Loucy (cell line): Measurements from ENCODE around the gene NKIRAS1.

Experiments
- H2AFZ ChIP-seq: fragments of 200-600 bp; sonication (generic); 2 replicates; pipeline ENCODE4 v1.6.0; 2016; ENCODE audit warnings: antibody characterized with exemption, mild to moderate bottlenecking, low read length, moderate library complexity
- H3F3A ChIP-seq: fragments of 200-600 bp; 2 replicates; pipeline ENCODE4 v1.6.0; 2016; ENCODE audit warnings: antibody characterized with exemption, low read depth, mild to moderate bottlenecking
- H3K27me3 ChIP-seq: fragments of 200-600 bp; sonication (generic); 2 replicates; pipeline ENCODE4 v1.6.1; 2014; ENCODE audit warnings: low read length, mild to moderate bottlenecking; ENCODE audit not compliant: insufficient read depth, poor library complexity, severe bottlenecking
- H3K36me3 ChIP-seq: fragments of 200-600 bp; sonication (generic); 2 replicates; pipeline ENCODE4 v1.6.1; 2016; ENCODE audit warnings: low read length; ENCODE audit not compliant: insufficient read depth
- H3K4me1 ChIP-seq: fragments of 200-600 bp; sonication (generic); 2 replicates; pipeline ENCODE4 v1.5.1; 2014; ENCODE audit warnings: low read length, mild to moderate bottlenecking; ENCODE audit not compliant: insufficient read depth, poor library complexity, severe bottlenecking
- H3K4me2 ChIP-seq: fragments of 200-600 bp; sonication (generic); 2 replicates; pipeline ENCODE4 v1.6.0; 2014; ENCODE audit warnings: antibody characterized with exemption, low read length, low read depth, mild to moderate bottlenecking; ENCODE audit not compliant: poor library complexity, severe bottlenecking
- H3K4me3 ChIP-seq: fragments of 200-600 bp; sonication (generic); 2 replicates; pipeline ENCODE4 v1.5.1; 2014; ENCODE audit warnings: low read length, mild to moderate bottlenecking, mixed read lengths; ENCODE audit not compliant: poor library complexity, severe bottlenecking
- H3K79me2 ChIP-seq: fragments of 200-600 bp; sonication (generic); 2 replicates; pipeline ENCODE4 v1.6.1; 2014; ENCODE audit warnings: low read length; ENCODE audit not compliant: insufficient read depth
- H3K9ac ChIP-seq: fragments of 200-600 bp; sonication (generic); 2 replicates; pipeline ENCODE4 v1.6.0; 2014; ENCODE audit warnings: mild to moderate bottlenecking, low read depth, low read length, moderate library complexity; ENCODE audit not compliant: poor library complexity, severe bottlenecking
- H3K9me2 ChIP-seq: fragments of 200-600 bp; sonication (generic); replicated peaks from 2 replicates; pipeline ENCODE4 v1.6.1; 2016; ENCODE audit warnings: low read depth, low read length, mixed read lengths
- H3K9me3 ChIP-seq: fragments of 200-600 bp; sonication (generic); 2 replicates; pipeline ENCODE4 v1.6.1; 2014; ENCODE audit warnings: mild to moderate bottlenecking, antibody characterized with exemption, low read length, low read depth; ENCODE audit not compliant: insufficient read depth
- H4K20me1 ChIP-seq: fragments of 200-600 bp; sonication (generic); 2 replicates; pipeline ENCODE4 v1.6.0; 2014; ENCODE audit warnings: antibody characterized with exemption, low read length, mild to moderate bottlenecking; ENCODE audit not compliant: insufficient read depth, poor library complexity, severe bottlenecking
- CTCF ChIP-seq: fragments of 200-600 bp; sonication (generic); conservative IDR thresholded peaks from 2 replicates; pipeline ENCODE4 v1.5.1; 2014; ENCODE audit warnings: mild to moderate bottlenecking, antibody characterized with exemption, low read length
- EZH2phosphoT487 ChIP-seq: fragments of 200-600 bp; IDR thresholded peaks from 2 replicates; pipeline ENCODE4 v1.6.1; 2018; ENCODE audit warnings: antibody characterized with exemption, mild to moderate bottlenecking, moderate library complexity, borderline replicate concordance

Gene NKIRAS1

GRCh38 chr3:23867838-23868237, 49.0 kb downstream of the NKIRAS1 start:
- Histone ChIP-seq H3K9me2 (no peaks in the 10 kb centered on the region), H3K9me3 (no peaks in the 10 kb centered on the region), H3F3A (no peaks in the 10 kb centered on the region), H3K4me2 (no peak overlapping the region), H3K9ac (no peak overlapping the region), H3K36me3 (peaks cover 2% of the 10 kb centered on the region; the same call in 1 of the 2 replicates), H3K27me3 (no peaks in the 10 kb centered on the region), H2AFZ (no peak overlapping the region), H3K4me3 (no peak overlapping the region), H4K20me1 (peaks cover 71% of the 10 kb centered on the region), H3K4me1 (peaks cover 17% of the 10 kb centered on the region), H3K79me2 (peaks cover 78% of the 10 kb centered on the region)
- no peak for TF ChIP-seq CTCF
- no peak for TF ChIP-seq EZH2phosphoT487

GRCh38 chr3:23867400-23867799, 49.4 kb downstream of the NKIRAS1 start:
- Histone ChIP-seq H3K4me3 (no peak overlapping the region), H3K4me2 (no peak overlapping the region), H3K36me3 (peaks cover 4% of the 10 kb centered on the region; the same call in 1 of the 2 replicates), H3K9me3 (no peaks in the 10 kb centered on the region), H3K27me3 (no peaks in the 10 kb centered on the region), H3K9me2 (no peaks in the 10 kb centered on the region), H4K20me1 (peaks cover 75% of the 10 kb centered on the region), H3K4me1 (peaks cover 17% of the 10 kb centered on the region), H3F3A (no peaks in the 10 kb centered on the region), H3K79me2 (peaks cover 80% of the 10 kb centered on the region), H3K9ac (no peak overlapping the region), H2AFZ (no peak overlapping the region)
- TF ChIP-seq EZH2phosphoT487 (no peak), CTCF (peak; percentile 59)

DNA sequence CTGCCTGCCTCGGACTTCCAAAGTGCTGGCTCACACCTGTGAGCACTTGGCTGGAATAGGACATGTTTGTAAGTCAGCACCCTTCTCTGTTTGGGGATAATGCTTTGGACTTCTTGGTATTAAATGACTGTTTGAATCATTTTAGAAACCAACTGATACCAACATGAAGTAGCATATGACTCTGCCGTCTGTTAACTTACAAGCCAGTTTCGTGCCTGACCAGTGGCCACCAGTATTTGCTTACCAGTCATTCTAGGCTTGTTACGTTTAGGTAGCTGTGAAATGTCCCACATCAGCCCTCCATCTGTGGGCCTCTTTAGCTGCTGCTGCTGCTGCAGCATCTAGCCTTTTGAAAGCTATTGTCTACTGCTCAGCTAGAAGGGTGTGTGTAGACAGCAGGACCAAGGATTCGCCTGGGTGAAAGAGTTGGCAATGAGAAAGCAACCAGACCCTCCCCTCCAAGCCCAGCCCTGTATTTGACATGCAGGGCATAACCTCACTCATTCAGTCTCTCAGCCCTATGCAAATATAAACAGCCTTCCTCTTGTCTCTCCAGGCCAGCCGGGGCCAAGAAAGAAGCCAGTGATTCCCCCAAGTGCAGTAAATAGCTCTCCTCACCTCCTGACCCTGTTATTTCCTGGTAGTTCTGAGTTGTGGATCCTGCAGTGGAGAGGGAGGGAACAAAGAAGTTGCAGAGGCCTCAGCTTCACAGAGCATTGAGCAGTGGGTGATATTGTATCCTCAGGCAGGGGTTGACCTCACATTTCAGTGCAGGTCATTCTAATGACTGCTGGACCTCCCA, 51.0 kb downstream of the NKIRAS1 start:
- Histone ChIP-seq H3K36me3 (peaks cover 19% of the 10 kb centered on the region; the same call in 1 of the 2 replicates), H4K20me1 (peaks cover 89% of the 10 kb centered on the region), H3K27me3 (no peaks in the 10 kb centered on the region), H3K79me2 (peaks cover 93% of the 10 kb centered on the region), H3K9me2 (no peaks in the 10 kb centered on the region), H3K9ac (no peak overlapping the region), H3K4me3 (no peak overlapping the region), H3F3A (no peaks in the 10 kb centered on the region), H3K4me2 (no peak overlapping the region), H2AFZ (no peak overlapping the region), H3K9me3 (no peaks in the 10 kb centered on the region), H3K4me1 (peaks cover 17% of the 10 kb centered on the region)
- TF ChIP-seq EZH2phosphoT487 (no peak), CTCF (no peak)
